ENCODE measurements around the gene UGT1A6.

The UGT1A6 gene

GRCh38 chr2:233772153-233772552 is 79.5 kb downstream of the UGT1A6 start:
- no peak for DNase-seq

- DNase-seq: no peak
These were observed 79.9 kb downstream of the UGT1A6 start for GRCh38 chr2:233772583-233772982.

- DNase-seq: no peak
These were observed 81.2 kb downstream of the UGT1A6 start for GRCh38 chr2:233773854-233774253.

DNA sequence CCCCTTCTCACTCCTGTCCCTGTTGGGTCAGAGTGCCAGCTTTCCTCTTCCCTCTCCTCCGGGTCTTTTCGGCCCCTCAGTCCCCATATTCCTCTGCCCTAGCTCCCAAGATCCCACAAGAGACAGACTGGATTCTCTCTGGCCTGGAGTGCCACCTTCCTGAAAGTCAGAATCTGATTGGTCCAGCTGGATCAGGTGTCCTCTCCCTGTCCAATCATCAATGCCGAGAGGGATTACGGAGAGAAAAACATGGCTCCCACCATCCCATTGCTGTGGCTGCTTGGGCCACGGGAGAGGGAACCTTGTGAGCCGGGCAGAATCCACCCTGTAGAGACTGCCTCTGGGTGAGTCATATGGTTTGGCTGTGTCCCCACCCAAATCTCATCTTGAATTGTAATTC is 82.7 kb downstream of the UGT1A6 start:
- DNase-seq: no peak

- no peak for DNase-seq
These were observed 85.3 kb downstream of the UGT1A6 start, which contains the start of gene MROH2A for GRCh38 chr2:233778030-233778429. TSS of gene MROH2A (plus strand) at chr2:233778330. CDS start at chr2:233779359, 1,029 bp downstream.

GRCh38 chr2:233779722-233780121 is 87.0 kb downstream of the UGT1A6 start:
- DNase-seq: no peak

GRCh38 chr2:233780771-233781170 is 88.1 kb downstream of the UGT1A6 start:
- no peak for DNase-seq

GRCh38 chr2:233789554-233789953 is 96.9 kb downstream of the UGT1A6 start:
- DNase-seq: no peak

- DNase-seq: no peak
These were observed 98.6 kb downstream of the UGT1A6 start for GRCh38 chr2:233791151-233791882.

DNA sequence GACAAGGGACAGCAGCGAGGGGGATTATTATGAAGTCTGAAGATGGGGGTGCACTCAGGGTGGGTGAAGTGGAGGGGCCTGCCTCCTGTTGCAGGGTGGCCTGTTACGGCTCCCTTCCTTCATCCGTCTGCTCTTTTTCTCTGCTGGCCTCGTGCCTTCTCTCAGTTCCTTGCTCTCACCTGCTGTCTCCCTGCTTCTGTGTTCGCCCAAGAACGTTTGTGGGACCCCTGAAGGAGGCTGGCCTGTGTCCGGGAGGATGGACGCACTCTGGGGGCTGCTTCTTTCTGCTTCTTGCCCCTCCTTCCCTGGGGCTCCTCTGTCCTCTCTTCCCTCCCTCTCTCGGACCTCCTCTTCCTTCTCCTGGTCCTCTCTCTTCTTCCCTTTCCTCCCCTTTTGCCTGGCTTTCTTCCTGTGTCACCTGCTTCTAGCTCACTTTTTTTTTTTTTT is 99.2 kb downstream of the UGT1A6 start:
- no peak for DNase-seq

DNA sequence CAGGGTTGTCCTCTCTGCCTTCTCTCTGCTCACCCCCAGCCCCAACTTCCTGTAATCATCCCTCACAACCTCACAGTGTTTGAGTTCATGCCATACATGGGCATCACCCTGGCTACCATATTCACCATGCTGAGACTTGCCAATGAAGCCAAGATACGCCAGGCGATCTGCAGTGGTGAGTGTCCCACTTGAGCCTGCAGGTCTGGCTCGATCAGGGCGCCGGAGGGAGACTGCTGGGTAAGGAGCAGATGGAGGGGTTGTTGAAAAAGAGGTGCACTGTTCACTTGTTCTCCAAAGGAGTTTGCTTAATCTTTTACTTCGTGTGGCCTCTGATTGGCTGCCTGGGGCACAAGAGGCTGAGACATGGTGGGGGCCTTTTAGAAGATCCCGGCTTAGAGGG is 100.0 kb downstream of the UGT1A6 start:
- no peak for DNase-seq

GRCh38 chr2:233793465-233794127 is 100.9 kb downstream of the UGT1A6 start:
- no peak for DNase-seq

DNA sequence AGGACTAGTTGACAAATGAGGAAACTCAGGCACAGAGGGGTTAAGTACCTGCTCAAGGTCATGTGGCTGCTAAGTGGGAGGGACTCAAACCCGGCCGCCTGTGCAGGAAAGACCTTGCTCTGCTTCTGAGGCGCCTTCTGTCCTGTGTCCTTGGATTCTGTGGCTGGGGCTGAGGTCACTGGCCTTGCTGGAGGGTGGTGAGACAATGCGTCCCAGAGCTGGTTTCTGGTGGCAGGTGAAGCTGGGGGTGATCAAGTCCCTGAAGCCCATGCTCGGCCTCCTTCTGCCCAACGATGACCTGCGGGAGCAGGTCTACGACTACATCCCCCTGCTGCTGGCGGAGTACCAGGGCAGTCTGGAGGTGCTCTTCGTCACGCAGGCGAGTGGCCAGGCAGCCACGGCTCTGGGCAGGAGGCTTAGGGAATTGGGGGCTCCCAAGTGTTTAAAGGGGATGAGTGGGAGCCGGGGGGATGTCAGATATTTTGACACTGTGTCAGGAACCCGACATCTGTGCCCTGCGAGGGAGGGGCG is 101.5 kb downstream of the UGT1A6 start:
- no peak for DNase-seq

DNA sequence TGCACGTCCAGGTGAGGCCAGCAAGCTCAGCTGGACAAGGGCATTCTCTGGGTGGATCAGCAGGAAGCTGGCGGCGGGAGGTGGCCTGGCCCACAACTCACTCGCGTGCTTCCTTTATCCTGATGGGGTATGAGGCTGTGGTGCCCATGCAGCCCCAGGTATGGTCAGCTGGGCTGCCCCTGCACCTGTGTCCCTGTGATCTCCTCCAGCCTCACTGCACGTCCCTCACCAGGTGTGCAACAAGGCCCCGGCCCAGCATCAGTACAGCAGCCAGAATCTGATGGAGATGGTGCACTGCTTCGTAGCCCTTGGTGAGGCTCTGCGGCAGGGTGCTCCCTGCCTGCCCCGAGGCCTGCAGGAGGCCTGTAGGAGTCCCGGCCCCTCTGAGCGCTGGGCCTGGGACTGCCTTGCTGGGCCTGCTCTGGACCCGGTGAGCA is 103.1 kb downstream of the UGT1A6 start:
- no peak for DNase-seq

DNA sequence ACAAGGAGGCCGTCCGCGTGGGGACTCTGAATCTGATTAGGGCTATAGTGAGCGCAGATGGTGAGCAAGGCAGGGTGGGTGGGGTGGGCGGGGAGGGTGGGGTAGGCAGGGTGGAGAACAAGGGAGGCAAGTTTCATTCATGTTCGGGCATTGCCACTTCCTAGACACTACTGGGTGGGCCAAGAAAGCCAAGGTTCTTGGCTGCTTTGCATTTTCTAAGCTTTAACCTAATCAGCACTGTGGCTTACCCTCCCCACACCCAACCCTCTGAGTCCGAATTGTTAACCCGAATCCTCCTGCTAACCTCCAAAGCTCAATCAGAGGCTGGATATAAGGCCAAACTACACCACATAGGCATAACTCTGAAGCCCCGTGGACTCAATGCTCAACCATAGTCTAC is 103.6 kb downstream of the UGT1A6 start:
- no peak for DNase-seq

DNA sequence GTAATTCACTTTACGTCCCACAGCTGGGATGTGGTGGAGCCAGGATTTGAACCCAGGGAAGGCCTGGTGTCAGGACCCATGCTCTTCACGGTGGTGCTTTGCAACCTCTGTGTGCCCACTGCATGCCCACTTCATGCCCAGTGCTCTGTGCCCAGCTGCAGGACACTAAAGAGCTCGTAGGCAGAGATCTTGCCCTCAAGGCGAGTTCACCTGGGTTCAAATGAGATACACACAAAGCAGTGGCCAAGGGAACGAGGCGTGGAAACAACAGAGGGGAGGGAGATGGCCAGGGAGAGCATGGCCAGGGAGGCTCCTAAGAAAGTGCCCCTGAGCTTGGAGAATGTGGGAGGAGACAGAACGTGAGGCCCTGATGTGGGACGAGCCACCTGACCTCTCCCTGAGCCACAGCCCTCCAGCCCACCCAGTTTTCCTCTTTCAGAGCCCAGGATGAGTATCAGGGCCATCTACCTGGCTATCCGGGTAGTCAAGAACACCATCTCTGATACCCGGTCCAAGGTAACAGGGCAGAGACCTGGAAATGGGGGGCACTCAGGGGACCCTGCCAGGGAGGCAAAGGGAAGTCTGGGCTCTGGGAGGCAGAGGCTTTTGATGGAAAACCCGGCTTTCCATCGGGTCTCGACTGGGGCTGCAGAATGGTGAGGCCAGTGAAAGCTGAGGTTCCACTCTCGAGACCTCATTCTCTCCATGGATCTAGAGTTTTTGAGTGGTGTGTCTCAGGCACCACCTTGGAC is 105.8 kb downstream of the UGT1A6 start:
- DNase-seq: no peak

DNA sequence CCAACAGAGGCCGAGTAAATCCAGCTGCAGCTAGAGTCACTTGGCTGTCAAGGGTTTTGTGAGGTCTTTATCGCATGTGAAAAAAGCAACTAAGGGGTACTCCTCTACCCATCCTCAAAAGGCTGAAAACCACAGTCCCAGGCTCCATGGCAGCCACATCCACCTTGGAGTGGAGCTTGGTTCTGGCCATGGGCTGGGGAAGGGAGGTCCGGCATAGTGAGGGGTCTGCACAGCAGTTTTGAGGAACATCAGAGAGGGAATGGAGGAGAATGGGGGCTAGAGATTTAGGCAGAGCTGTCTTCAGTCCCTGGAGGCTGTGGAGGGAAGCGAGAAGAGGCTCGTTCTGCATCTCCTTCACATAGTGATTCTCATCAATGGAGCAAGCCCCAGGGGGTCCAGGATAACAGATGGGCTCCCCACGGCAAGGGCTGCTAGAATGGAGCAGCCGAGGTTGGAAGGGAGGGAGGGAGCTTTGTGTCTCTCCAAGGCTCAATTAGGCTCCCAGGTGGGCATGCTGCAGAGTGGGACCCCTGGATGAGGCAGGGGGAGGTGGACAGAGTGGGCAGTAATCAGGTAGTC is 106.5 kb downstream of the UGT1A6 start:
- no peak for DNase-seq

DNA sequence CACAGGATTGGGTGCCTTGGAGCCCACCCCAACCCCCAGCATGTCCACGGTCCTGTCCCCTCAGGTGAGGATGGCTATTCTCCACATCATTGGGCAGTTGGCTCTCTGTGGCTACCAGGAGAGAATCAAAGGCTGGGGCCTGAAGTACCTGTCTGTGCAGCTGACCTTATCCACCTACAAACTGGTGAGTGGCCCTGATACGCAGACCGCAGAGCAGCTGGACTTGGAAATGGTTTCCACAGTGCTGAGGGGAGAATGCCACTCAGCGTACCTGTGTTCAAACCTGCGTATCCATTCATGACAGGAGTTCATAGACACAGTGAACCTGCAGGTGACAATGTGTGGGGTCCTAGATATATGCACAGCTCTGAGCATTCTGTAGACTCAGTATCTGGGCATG is 107.0 kb downstream of the UGT1A6 start:
- no peak for DNase-seq

GRCh38 chr2:233800208-233800607 is 107.5 kb downstream of the UGT1A6 start:
- no peak for DNase-seq

- DNase-seq: no peak
These were observed 108.9 kb downstream of the UGT1A6 start for GRCh38 chr2:233801357-233802131.

DNA sequence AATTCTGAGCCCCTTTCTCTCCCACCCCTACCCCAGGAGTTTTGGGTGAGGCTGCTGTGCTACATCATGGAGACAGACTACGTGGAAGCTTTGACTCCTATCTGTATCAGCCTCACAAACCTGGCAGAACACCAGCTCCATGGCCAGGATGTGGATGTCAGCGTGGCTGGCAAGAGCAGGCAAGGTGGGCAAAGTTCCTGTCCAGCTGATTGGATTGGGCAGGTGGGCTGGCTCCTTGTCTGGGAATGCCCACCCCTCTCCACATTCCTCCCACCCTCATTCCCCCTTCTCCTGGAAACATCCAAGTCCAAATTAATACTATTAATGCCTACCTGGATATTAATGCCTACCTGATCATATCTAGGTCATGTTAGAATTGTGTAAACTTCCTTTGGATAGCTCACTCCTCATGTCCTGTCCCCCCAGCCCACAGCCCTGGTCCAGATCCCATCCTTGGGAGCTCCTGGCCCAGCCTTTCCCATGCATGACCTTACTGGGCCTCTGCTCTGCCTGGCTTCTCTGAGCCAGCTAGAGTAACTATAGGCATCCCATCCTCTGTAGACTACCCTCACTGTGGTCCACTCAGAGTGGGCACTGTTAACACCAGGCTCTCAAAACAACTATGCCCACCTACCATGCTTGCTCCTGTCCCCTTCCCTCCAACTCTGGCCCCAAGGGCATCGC is 109.6 kb downstream of the UGT1A6 start:
- DNase-seq: no peak

Measured in T1000 (cell line).